ENCODE measurements around the gene EHD3. TPM values are rescaled to one million over a fixed set of nuclear protein-coding genes. Genes with fewer than 3 reads are reported as not detected.

The EHD3 gene
- total RNA-seq, 5 donors from 2014 or later (not counting 1 experiment from before 2014, with no cell fraction given), result 2.9 to 4.2 (median 4.0) TPM

GRCh38 chr2:31266804-31267203 is 32.9 kb downstream of the EHD3 start:
- Mint-ChIP-seq H3K9me3 (no peaks in the 10 kb centered on the region), H3K4me1 (no peaks in the 10 kb centered on the region), H3K27me3 (no peaks in the 10 kb centered on the region), H3K4me3 (no peak overlapping the region), H3K27ac (no peak overlapping the region), H3K36me3 (peaks cover 24% of the 10 kb centered on the region)
- Histone ChIP-seq H3K36me3 (ENCODE audit: control insufficient read depth in 2 of 2, extremely low read depth in 1 of 2, insufficient read depth in 1 of 2, low read length in 1 of 2) (peaks cover 0 to 2% of the 10 kb centered on the region in 2 donors), H3K4me3 (ENCODE audit: control insufficient read depth in 1 of 2, extremely low read depth in 1 of 2, low read length in 1 of 2) (no peak overlapping the region), H3K27ac (ENCODE audit: low read length) (no peak overlapping the region), H3K9me3 (no peaks in the 10 kb centered on the region), H3K4me1 (ENCODE audit: control insufficient read depth in 1 of 2, extremely low read depth in 1 of 2, insufficient read depth in 2 of 2, low read length in 2 of 2) (no peaks in the 10 kb centered on the region), H3K27me3 (replicated peaks in 1 of 2; ENCODE audit: control insufficient read depth in 2 of 2, extremely low read depth in 1 of 2, insufficient read depth in 2 of 2, low read length in 1 of 2) (no peaks in the 10 kb centered on the region)
- WGBS (ENCODE audit: insufficient coverage), result 87% methylated on average over 4 of the region's 6 CpGs
- DNase-seq (no peak), ATAC-seq (replicated peaks in 1 of 4) (no peak)
- POLR2A ChIA-PET, result no interaction called here
- CTCF ChIA-PET, result no interaction called here

GRCh38 chr2:31267437-31268120 is 33.6 kb downstream of the EHD3 start:
- DNase-seq (no peak), ATAC-seq (replicated peaks in 1 of 4) (no peak)
- Histone ChIP-seq H3K27ac (ENCODE audit: low read length) (no peak overlapping the region), H3K27me3 (replicated peaks in 1 of 2; ENCODE audit: control insufficient read depth in 2 of 2, extremely low read depth in 1 of 2, insufficient read depth in 2 of 2, low read length in 1 of 2) (peaks cover 0 to under 1% of the 10 kb centered on the region in 2 experiments), H3K4me1 (ENCODE audit: control insufficient read depth in 1 of 2, extremely low read depth in 1 of 2, insufficient read depth in 2 of 2, low read length in 2 of 2) (no peaks in the 10 kb centered on the region), H3K36me3 (ENCODE audit: control insufficient read depth in 2 of 2, extremely low read depth in 1 of 2, insufficient read depth in 1 of 2, low read length in 1 of 2) (peaks cover 0 to 2% of the 10 kb centered on the region in 2 donors), H3K4me3 (ENCODE audit: control insufficient read depth in 1 of 2, extremely low read depth in 1 of 2, low read length in 1 of 2) (no peak overlapping the region), H3K9me3 (no peaks in the 10 kb centered on the region)
- Mint-ChIP-seq H3K36me3 (peaks cover 18% of the 10 kb centered on the region), H3K27ac (no peak overlapping the region), H3K4me1 (no peaks in the 10 kb centered on the region), H3K9me3 (no peaks in the 10 kb centered on the region), H3K27me3 (peaks cover 0 to 5% of the 10 kb centered on the region in 2 donors), H3K4me3 (no peak overlapping the region)
- CTCF ChIA-PET, result no interaction called here
- WGBS (ENCODE audit: insufficient coverage), result 79% methylated on average over 7 of the region's 8 CpGs
- POLR2A ChIA-PET, result no interaction called here

GRCh38 chr2:31268344-31268743 is 34.4 kb downstream of the EHD3 start:
- WGBS (ENCODE audit: insufficient coverage), result no CpG with 5 or more reads among the region's 2 CpGs
- POLR2A ChIA-PET, result no interaction called here

GRCh38 chr2:31269087-31269486 is 35.1 kb downstream of the EHD3 start:
- Mint-ChIP-seq H3K27me3 (peaks cover 5 to 9% of the 10 kb centered on the region in 2 donors), H3K27ac (no peak overlapping the region), H3K36me3 (peaks cover 18% of the 10 kb centered on the region), H3K4me1 (no peaks in the 10 kb centered on the region), H3K9me3 (no peaks in the 10 kb centered on the region), H3K4me3 (no peak overlapping the region)
- ATAC-seq (replicated peaks in 1 of 4) (no peak), DNase-seq (no peak)
- ChIA-PET CTCF (no interaction called here), POLR2A (no interaction called here)
- H3K27ac ChIP-seq (ENCODE audit: low read length), result no peak overlapping the region
- WGBS (ENCODE audit: insufficient coverage), result 76% methylated on average over 3 of the region's 4 CpGs
- no peaks in the 10 kb centered on the region for H3K9me3 ChIP-seq
- peaks cover 0 to under 1% of the 10 kb centered on the region in 2 donors for H3K36me3 ChIP-seq (ENCODE audit: control insufficient read depth in 2 of 2, extremely low read depth in 1 of 2, insufficient read depth in 1 of 2, low read length in 1 of 2)
- no peaks in the 10 kb centered on the region for H3K4me1 ChIP-seq (ENCODE audit: control insufficient read depth in 1 of 2, extremely low read depth in 1 of 2, insufficient read depth in 2 of 2, low read length in 2 of 2)
- no peak overlapping the region for H3K4me3 ChIP-seq (ENCODE audit: control insufficient read depth in 1 of 2, extremely low read depth in 1 of 2, low read length in 1 of 2)
- peaks cover 0 to 8% of the 10 kb centered on the region in 2 experiments for H3K27me3 ChIP-seq (replicated peaks in 1 of 2; ENCODE audit: control insufficient read depth in 2 of 2, extremely low read depth in 1 of 2, insufficient read depth in 2 of 2, low read length in 1 of 2)

More at GRCh38 chr2:31268344-31268743, 34.4 kb downstream of the EHD3 start:
- Mint-ChIP-seq H3K4me3 (no peak overlapping the region), H3K4me1 (no peaks in the 10 kb centered on the region), H3K27me3 (peaks cover 2 to 5% of the 10 kb centered on the region in 2 donors), H3K36me3 (peaks cover 18% of the 10 kb centered on the region), H3K27ac (no peak overlapping the region), H3K9me3 (no peaks in the 10 kb centered on the region)
- CTCF ChIA-PET, result no interaction called here
- Histone ChIP-seq H3K9me3 (no peaks in the 10 kb centered on the region), H3K36me3 (ENCODE audit: control insufficient read depth in 2 of 2, extremely low read depth in 1 of 2, insufficient read depth in 1 of 2, low read length in 1 of 2) (peaks cover 0 to 2% of the 10 kb centered on the region in 2 donors), H3K27me3 (replicated peaks in 1 of 2; ENCODE audit: control insufficient read depth in 2 of 2, extremely low read depth in 1 of 2, insufficient read depth in 2 of 2, low read length in 1 of 2) (peaks cover 0 to 3% of the 10 kb centered on the region in 2 experiments), H3K4me1 (ENCODE audit: control insufficient read depth in 1 of 2, extremely low read depth in 1 of 2, insufficient read depth in 2 of 2, low read length in 2 of 2) (no peaks in the 10 kb centered on the region), H3K27ac (ENCODE audit: low read length) (no peak overlapping the region), H3K4me3 (ENCODE audit: control insufficient read depth in 1 of 2, extremely low read depth in 1 of 2, low read length in 1 of 2) (no peak overlapping the region)
- no peak for ATAC-seq (replicated peaks in 1 of 4)
- no peak for DNase-seq

GRCh38 chr2:31270131-31270530 is 36.2 kb downstream of the EHD3 start:
- Histone ChIP-seq H3K4me1 (ENCODE audit: control insufficient read depth in 1 of 2, extremely low read depth in 1 of 2, insufficient read depth in 2 of 2, low read length in 2 of 2) (no peaks in the 10 kb centered on the region), H3K4me3 (ENCODE audit: control insufficient read depth in 1 of 2, extremely low read depth in 1 of 2, low read length in 1 of 2) (no peak overlapping the region), H3K27me3 (replicated peaks in 1 of 2; ENCODE audit: control insufficient read depth in 2 of 2, extremely low read depth in 1 of 2, insufficient read depth in 2 of 2, low read length in 1 of 2) (peaks cover 0 to 12% of the 10 kb centered on the region in 2 experiments), H3K27ac (ENCODE audit: low read length) (no peak overlapping the region), H3K9me3 (no peaks in the 10 kb centered on the region), H3K36me3 (ENCODE audit: control insufficient read depth in 2 of 2, extremely low read depth in 1 of 2, insufficient read depth in 1 of 2, low read length in 1 of 2) (no peaks in the 10 kb centered on the region)
- no peaks in the 10 kb centered on the region for H3K4me1 Mint-ChIP-seq
- H3K4me3 Mint-ChIP-seq, result no peak overlapping the region
- DNase-seq (no peak), ATAC-seq (replicated peaks in 1 of 4) (no peak)
- peaks cover 15 to 20% of the 10 kb centered on the region in 2 donors for H3K27me3 Mint-ChIP-seq
- WGBS (ENCODE audit: insufficient coverage), result no CpG with 5 or more reads among the region's 3 CpGs
- no peaks in the 10 kb centered on the region for H3K9me3 Mint-ChIP-seq
- POLR2A ChIA-PET, result no interaction called here
- CTCF ChIA-PET, result no interaction called here
- H3K36me3 Mint-ChIP-seq, result peaks cover 18% of the 10 kb centered on the region
- no peak overlapping the region for H3K27ac Mint-ChIP-seq

- CTCF ChIA-PET, result no interaction called here
Measured at GRCh38 chr2:31270822-31271231, 36.9 kb downstream of the EHD3 start.

More at GRCh38 chr2:31270822-31271231, 36.9 kb downstream of the EHD3 start:
- DNase-seq (no peak), ATAC-seq (replicated peaks in 1 of 4) (no peak)
- Mint-ChIP-seq H3K4me1 (no peaks in the 10 kb centered on the region), H3K9me3 (no peaks in the 10 kb centered on the region), H3K4me3 (no peak overlapping the region), H3K36me3 (peaks cover 13% of the 10 kb centered on the region), H3K27ac (no peak overlapping the region), H3K27me3 (peaks cover 17 to 24% of the 10 kb centered on the region in 2 donors)
- Histone ChIP-seq H3K4me1 (ENCODE audit: control insufficient read depth in 1 of 2, extremely low read depth in 1 of 2, insufficient read depth in 2 of 2, low read length in 2 of 2) (no peaks in the 10 kb centered on the region), H3K27me3 (replicated peaks in 1 of 2; ENCODE audit: control insufficient read depth in 2 of 2, extremely low read depth in 1 of 2, insufficient read depth in 2 of 2, low read length in 1 of 2) (peaks cover 0 to 12% of the 10 kb centered on the region in 2 experiments), H3K4me3 (ENCODE audit: control insufficient read depth in 1 of 2, extremely low read depth in 1 of 2, low read length in 1 of 2) (no peak overlapping the region), H3K36me3 (ENCODE audit: control insufficient read depth in 2 of 2, extremely low read depth in 1 of 2, insufficient read depth in 1 of 2, low read length in 1 of 2) (no peaks in the 10 kb centered on the region), H3K27ac (ENCODE audit: low read length) (no peak overlapping the region), H3K9me3 (no peaks in the 10 kb centered on the region)
- POLR2A ChIA-PET, result no interaction called here
- WGBS (ENCODE audit: insufficient coverage), result 96% methylated on average over 4 of the region's 7 CpGs

All from T-cell (primary cell).